Measurements from ENCODE around the gene UNC80.

GRCh38 chr2:209938906-209939305, 167.3 kb downstream of the UNC80 start:
- TF ChIP-seq CTCF (IDR thresholded peaks at IDR 0.05; ENCODE audit: poor library complexity) = no peak
- no peak for TF ChIP-seq EZH2 (IDR thresholded peaks at IDR 0.05; ENCODE audit: borderline replicate concordance)

Data from hepatocyte (in vitro differentiated cells).